ENCODE data around the gene SARS1. TPM values are rescaled to one million over a fixed set of nuclear protein-coding genes. Genes with fewer than 3 reads are reported as not detected.
A peak's percentile ranks its signal among the peaks of the same experiment; 100 is the strongest.

SARS1 gene
- total RNA-seq, 2 experiments from 2014 or later: 193 to 195 TPM

GRCh38 chr1:109239047-109239408 is 25.3 kb downstream of the SARS1 start:
- Mint-ChIP-seq H3K9me3 (no peaks in the 10 kb centered on the region), H3K36me3 (ENCODE audit: low read depth) (peaks cover 37% of the 10 kb centered on the region), H3K27me3 (peaks cover 12% of the 10 kb centered on the region), H3K4me3 (no peak overlapping the region), H3K4me1 (peaks cover 14% of the 10 kb centered on the region), H3K27ac (no peak overlapping the region)
- ChIA-PET CTCF (interaction anchor here (1.1 to 1.9 kb wide), 7 partner anchors 8 to 294 kb away, joined by 3 to 8 read pairs (median 5); partner anchors contain the start of gene SARS1), POLR2A (interaction anchor here (1.0 to 1.6 kb wide), 3 partner anchors 10 to 187 kb away, joined by 3 to 6 read pairs (median 4); partner anchors contain the start of gene CELSR2)
- no peak for DNase-seq

- no peak overlapping the region for H3K4me3 Mint-ChIP-seq
- peaks cover 14% of the 10 kb centered on the region for H3K27me3 Mint-ChIP-seq
- POLR2A ChIA-PET: interaction anchor here (1.0 to 1.6 kb wide), 2 partner anchors 25 to 186 kb away, joined by 3 to 6 read pairs; no protein-coding TSS in a partner anchor
- CTCF ChIA-PET: interaction anchor here (1.1 to 1.9 kb wide), 8 partner anchors 8 to 293 kb away, joined by 3 to 8 read pairs (median 4); partner anchors contain the start of gene SARS1
- H3K9me3 Mint-ChIP-seq: no peaks in the 10 kb centered on the region
- no peak for DNase-seq
- H3K36me3 Mint-ChIP-seq (ENCODE audit: low read depth): peaks cover 36% of the 10 kb centered on the region
- H3K4me1 Mint-ChIP-seq: peaks cover 11% of the 10 kb centered on the region
- H3K27ac Mint-ChIP-seq: no peak overlapping the region
Observed at GRCh38 chr1:109239409-109240068, 25.8 kb downstream of the SARS1 start.

- DNase-seq: no peak
Observed at GRCh38 chr1:109240158-109241152, 26.7 kb downstream of the SARS1 start.

GRCh38 chr1:109241344-109241743 is 27.6 kb downstream of the SARS1 start:
- ChIA-PET POLR2A (interaction anchor here (1.0 kb wide), 1 partner anchor 10 kb away, joined by 3 read pairs; no protein-coding TSS in a partner anchor), CTCF (no interaction called here)
- peaks cover 15% of the 10 kb centered on the region for H3K27me3 Mint-ChIP-seq
- no peak for DNase-seq
- no peak overlapping the region for H3K27ac Mint-ChIP-seq
- H3K4me1 Mint-ChIP-seq: peaks cover 3% of the 10 kb centered on the region
- no peak overlapping the region for H3K4me3 Mint-ChIP-seq
- peaks cover 18% of the 10 kb centered on the region for H3K36me3 Mint-ChIP-seq (ENCODE audit: low read depth)
- no peaks in the 10 kb centered on the region for H3K9me3 Mint-ChIP-seq

More at GRCh38 chr1:109240158-109241152, 26.7 kb downstream of the SARS1 start:
- CTCF ChIA-PET: interaction anchor here (0.9 to 1.6 kb wide), 6 partner anchors 9 to 292 kb away, joined by 3 to 5 read pairs (median 4); no protein-coding TSS in a partner anchor
- Mint-ChIP-seq H3K9me3 (no peaks in the 10 kb centered on the region), H3K4me1 (peaks cover 3% of the 10 kb centered on the region), H3K27ac (no peak overlapping the region), H3K27me3 (peaks cover 14% of the 10 kb centered on the region), H3K36me3 (ENCODE audit: low read depth) (peaks cover 27% of the 10 kb centered on the region), H3K4me3 (no peak overlapping the region)
- POLR2A ChIA-PET: interaction anchor here (0.7 kb wide), 1 partner anchor 27 kb away, joined by 3 read pairs; the partner anchor contains the start of gene SARS1

GRCh38 chr1:109241841-109242345 is 28.2 kb downstream of the SARS1 start:
- Mint-ChIP-seq H3K36me3 (ENCODE audit: low read depth) (peaks cover 14% of the 10 kb centered on the region), H3K4me3 (no peak overlapping the region), H3K27ac (peak overlapping the region; percentile 3), H3K27me3 (peaks cover 19% of the 10 kb centered on the region), H3K9me3 (no peaks in the 10 kb centered on the region), H3K4me1 (peaks cover 3% of the 10 kb centered on the region)
- ChIA-PET CTCF (no interaction called here), POLR2A (interaction anchor here (1.0 kb wide), 1 partner anchor 11 kb away, joined by 3 read pairs; no protein-coding TSS in a partner anchor)
- no peak for DNase-seq

- CTCF ChIA-PET: no interaction called here
Observed at GRCh38 chr1:109242387-109242786, 28.7 kb downstream of the SARS1 start.

GRCh38 chr1:109243221-109243620 is 29.5 kb downstream of the SARS1 start:
- H3K4me3 Mint-ChIP-seq: no peak overlapping the region
- no peaks in the 10 kb centered on the region for H3K9me3 Mint-ChIP-seq
- CTCF ChIA-PET: interaction anchor here (0.5 to 1.2 kb wide), 2 partner anchors 10 to 21 kb away, joined by 3 read pairs; no protein-coding TSS in a partner anchor
- H3K27me3 Mint-ChIP-seq: peaks cover 21% of the 10 kb centered on the region
- H3K27ac Mint-ChIP-seq: no peak overlapping the region
- H3K4me1 Mint-ChIP-seq: peaks cover 3% of the 10 kb centered on the region
- H3K36me3 Mint-ChIP-seq (ENCODE audit: low read depth): peaks cover 3% of the 10 kb centered on the region
- no peak for DNase-seq
- POLR2A ChIA-PET: no interaction called here

More at GRCh38 chr1:109242387-109242786, 28.7 kb downstream of the SARS1 start:
- peaks cover 3% of the 10 kb centered on the region for H3K4me1 Mint-ChIP-seq
- no peaks in the 10 kb centered on the region for H3K9me3 Mint-ChIP-seq
- H3K36me3 Mint-ChIP-seq (ENCODE audit: low read depth): peaks cover 9% of the 10 kb centered on the region
- H3K4me3 Mint-ChIP-seq: no peak overlapping the region
- no peak for DNase-seq
- H3K27ac Mint-ChIP-seq: no peak overlapping the region
- POLR2A ChIA-PET: no interaction called here
- peaks cover 19% of the 10 kb centered on the region for H3K27me3 Mint-ChIP-seq

GRCh38 chr1:109243860-109244552 is 30.3 kb downstream of the SARS1 start:
- ChIA-PET CTCF (interaction anchor here (1.2 kb wide), 1 partner anchor 20 kb away, joined by 3 read pairs; no protein-coding TSS in a partner anchor), POLR2A (no interaction called here)
- H3K4me3 Mint-ChIP-seq: no peak overlapping the region

GRCh38 chr1:109246141-109246551 is 32.4 kb downstream of the SARS1 start:
- Mint-ChIP-seq H3K4me3 (no peak overlapping the region), H3K4me1 (peaks cover 8% of the 10 kb centered on the region), H3K27me3 (peaks cover 27% of the 10 kb centered on the region), H3K27ac (no peak overlapping the region), H3K36me3 (ENCODE audit: low read depth) (no peaks in the 10 kb centered on the region), H3K9me3 (no peaks in the 10 kb centered on the region)
- no peak for DNase-seq
- POLR2A ChIA-PET: no interaction called here
- CTCF ChIA-PET: interaction anchor here (0.6 to 2.4 kb wide), 3 partner anchors 37 to 286 kb away, joined by 3 to 5 read pairs (median 4); partner anchors contain the start of gene PSRC1

More at GRCh38 chr1:109243860-109244552, 30.3 kb downstream of the SARS1 start:
- peaks cover 22% of the 10 kb centered on the region for H3K27me3 Mint-ChIP-seq
- H3K4me1 Mint-ChIP-seq: peaks cover 4% of the 10 kb centered on the region
- DNase-seq: no peak
- H3K9me3 Mint-ChIP-seq: no peaks in the 10 kb centered on the region
- no peaks in the 10 kb centered on the region for H3K36me3 Mint-ChIP-seq (ENCODE audit: low read depth)
- no peak overlapping the region for H3K27ac Mint-ChIP-seq

- Mint-ChIP-seq H3K9me3 (no peaks in the 10 kb centered on the region), H3K27me3 (peaks cover 28% of the 10 kb centered on the region)
Observed at GRCh38 chr1:109247401-109248365, 34.0 kb downstream of the SARS1 start.

GRCh38 chr1:109248444-109248796 is 34.7 kb downstream of the SARS1 start:
- no peaks in the 10 kb centered on the region for H3K9me3 Mint-ChIP-seq
- no peak overlapping the region for H3K27ac Mint-ChIP-seq
- POLR2A ChIA-PET: interaction anchor here (1.5 to 2.2 kb wide), 2 partner anchors 235 to 300 kb away, joined by 5 to 7 read pairs; partner anchors contain the start of genes ATXN7L2 and GNAI3
- CTCF ChIA-PET: interaction anchor here (1.1 to 2.4 kb wide), 3 partner anchors 30 to 153 kb away, joined by 3 to 5 read pairs (median 4); partner anchors contain the start of gene PSRC1
- peaks cover 25% of the 10 kb centered on the region for H3K27me3 Mint-ChIP-seq
- H3K4me3 Mint-ChIP-seq: no peak overlapping the region
- H3K36me3 Mint-ChIP-seq (ENCODE audit: low read depth): no peaks in the 10 kb centered on the region
- DNase-seq: no peak
- peaks cover 6% of the 10 kb centered on the region for H3K4me1 Mint-ChIP-seq

More at GRCh38 chr1:109247401-109248365, 34.0 kb downstream of the SARS1 start:
- ChIA-PET POLR2A (interaction anchor here (0.6 kb wide), 1 partner anchor 17 kb away, joined by 3 read pairs; no protein-coding TSS in a partner anchor), CTCF (interaction anchor here (0.7 to 2.4 kb wide), 5 partner anchors 9 to 151 kb away, joined by 3 to 5 read pairs (median 3); partner anchors contain the start of gene PSRC1)
- no peak overlapping the region for H3K27ac Mint-ChIP-seq
- no peak overlapping the region for H3K4me3 Mint-ChIP-seq
- DNase-seq: no peak
- H3K36me3 Mint-ChIP-seq (ENCODE audit: low read depth): no peaks in the 10 kb centered on the region
- H3K4me1 Mint-ChIP-seq: peaks cover 6% of the 10 kb centered on the region
